Measurements from ENCODE around the gene RYR1.
"Not testable (repeated sequence)": the region's sequence is repeated elsewhere in the genome, so short reads cannot be mapped to it uniquely, and the experiment has no call there.

The RYR1 gene

DNA sequence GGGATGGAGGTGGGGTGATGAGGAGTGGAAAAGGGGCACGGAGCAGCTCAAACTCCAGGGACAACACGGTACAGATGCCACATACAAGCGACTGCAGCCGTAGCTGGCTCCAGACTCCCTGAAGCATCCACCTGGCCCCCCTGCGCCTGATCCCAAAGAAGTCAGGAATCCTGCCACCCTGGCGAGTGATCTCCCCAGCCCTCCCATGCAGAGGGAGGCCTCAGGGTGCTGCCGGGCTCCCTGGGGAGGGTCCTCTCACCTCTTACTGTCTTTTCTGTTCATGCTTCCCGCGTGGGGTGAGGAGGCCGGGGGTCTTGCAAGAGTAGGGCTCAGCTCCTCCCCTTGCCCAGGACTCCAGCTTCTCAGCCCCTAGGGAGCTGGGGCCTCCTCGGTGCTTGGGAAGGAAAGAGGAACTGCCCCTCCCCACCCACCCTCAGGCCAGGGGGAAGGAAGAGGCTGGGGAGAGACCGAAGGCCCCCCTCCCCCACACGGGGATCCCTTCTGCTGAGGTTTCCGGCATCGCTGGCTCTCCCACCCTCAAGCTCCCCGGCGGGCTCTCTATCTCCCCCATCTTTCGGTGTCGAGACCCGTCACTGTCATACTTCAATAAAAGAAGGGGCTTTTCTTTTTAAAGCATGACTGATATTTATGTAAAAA lies 7.6 kb upstream of the RYR1 start, which contains the start of gene RASGRP4:
Gene RASGRP4, minus strand, starts transcription at position 410 of the 657 bp plus-strand sequence. Its CDS starts 128 bp downstream, at position 282.
- no peak for DNase-seq (ENCODE audit: low read depth, low spot score)

DNA sequence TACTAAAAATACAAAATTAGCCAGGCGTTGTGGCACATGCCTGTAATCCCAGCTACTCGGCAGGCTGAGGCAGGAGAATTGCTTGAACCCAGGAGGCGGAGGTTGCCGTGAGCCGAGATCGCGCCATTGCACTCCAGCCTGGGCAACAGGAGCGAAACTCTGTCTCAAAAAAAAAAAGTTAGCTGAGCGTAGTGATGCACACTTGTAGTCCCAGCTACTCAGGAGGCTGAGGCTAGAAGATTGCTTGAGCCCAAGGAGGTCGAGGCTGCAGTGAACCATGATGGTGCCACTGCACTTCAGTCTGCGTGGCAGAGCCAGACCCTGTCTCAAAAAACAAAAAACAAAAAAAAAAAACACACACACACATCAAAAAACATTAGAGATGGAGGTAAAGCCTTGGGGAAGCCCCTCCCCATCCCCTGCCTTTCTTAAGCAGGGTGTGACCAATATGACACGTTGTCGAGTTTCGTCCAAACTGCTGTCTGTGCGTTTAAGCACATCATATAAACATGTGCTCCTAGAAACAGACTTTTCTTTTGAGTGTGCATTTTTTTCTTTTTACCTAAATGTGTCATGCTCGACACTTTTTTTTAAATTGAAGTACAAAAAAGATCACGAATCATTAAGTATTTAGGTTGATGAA lies 6.3 kb upstream of the RYR1 start:
- not testable (repeated sequence) for DNase-seq (ENCODE audit: low read depth, low spot score)

DNA sequence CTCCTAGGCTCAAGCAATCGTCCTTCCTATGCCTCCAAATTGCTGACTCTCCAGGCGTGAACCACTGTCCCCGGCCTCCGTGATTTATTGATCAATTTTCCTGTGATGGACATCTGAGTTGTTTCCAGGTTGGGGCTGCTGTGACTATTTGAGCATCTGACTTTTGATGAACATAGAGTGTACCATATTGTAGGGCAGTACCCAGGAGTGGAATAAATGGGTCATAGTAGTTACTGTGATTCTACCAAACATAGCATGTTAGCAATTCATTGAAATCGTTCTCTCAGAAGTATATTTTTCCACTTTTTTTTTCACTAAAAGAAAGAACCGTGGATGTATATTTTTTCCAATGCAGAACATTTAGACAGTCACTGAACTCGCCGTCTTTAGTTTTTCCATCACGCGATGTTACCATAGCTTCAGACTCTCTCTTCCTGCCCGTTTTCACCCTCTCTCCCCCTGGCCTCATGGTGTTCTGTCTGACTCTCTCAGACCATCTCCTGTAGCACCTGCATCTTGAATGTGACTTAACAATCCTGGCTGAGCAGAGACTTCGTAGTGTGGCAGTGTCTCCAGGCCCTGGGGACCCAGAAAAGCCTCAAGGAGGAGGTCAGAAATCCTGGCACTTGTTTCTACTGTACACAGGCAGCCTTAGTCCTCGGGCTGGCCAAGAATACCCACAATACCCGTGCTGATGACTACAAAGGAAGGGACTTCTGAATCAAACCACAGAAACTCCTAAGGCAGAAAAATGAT lies 4.3 kb upstream of the RYR1 start:
- no peak for DNase-seq (ENCODE audit: low read depth, low spot score)

DNA sequence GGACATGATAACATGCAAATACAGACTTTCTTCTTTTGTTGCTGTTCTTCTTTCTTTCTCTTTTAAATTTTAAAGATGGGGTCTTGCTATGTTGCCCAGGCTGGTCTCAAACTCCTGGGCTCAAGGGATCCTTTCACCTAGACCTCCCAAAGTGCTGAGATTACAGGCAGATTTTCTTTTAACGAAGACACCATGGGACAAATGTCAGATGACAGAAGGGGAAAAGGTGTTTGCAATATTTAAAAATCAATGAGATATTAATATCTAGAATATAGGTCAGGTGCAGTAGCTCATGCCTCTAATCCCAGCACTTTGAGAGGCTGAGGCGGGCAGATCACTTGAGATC lies 3.7 kb upstream of the RYR1 start:
- DNase-seq (ENCODE audit: low read depth, low spot score), result no peak

DNA sequence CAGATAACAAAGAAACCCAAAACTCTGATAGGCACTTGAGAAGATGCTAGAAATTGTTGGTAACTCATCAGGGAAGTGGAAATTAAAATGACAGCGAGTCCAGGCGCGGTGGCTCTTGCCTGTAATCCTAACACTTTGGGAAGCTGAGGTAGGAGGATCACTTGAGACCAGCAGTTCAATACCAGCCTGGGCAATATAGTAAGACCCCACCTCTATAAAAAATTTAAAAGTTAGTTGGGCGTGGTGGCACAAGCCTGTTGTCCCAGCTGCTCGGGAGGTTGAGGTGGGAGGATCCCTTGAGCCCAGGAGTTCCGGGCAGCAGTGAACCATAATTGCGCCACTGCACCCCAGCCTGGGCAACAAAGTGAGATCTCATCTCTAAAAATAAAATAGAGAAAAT lies 2.6 kb upstream of the RYR1 start:
- no peak for DNase-seq (ENCODE audit: low read depth, low spot score)

DNA sequence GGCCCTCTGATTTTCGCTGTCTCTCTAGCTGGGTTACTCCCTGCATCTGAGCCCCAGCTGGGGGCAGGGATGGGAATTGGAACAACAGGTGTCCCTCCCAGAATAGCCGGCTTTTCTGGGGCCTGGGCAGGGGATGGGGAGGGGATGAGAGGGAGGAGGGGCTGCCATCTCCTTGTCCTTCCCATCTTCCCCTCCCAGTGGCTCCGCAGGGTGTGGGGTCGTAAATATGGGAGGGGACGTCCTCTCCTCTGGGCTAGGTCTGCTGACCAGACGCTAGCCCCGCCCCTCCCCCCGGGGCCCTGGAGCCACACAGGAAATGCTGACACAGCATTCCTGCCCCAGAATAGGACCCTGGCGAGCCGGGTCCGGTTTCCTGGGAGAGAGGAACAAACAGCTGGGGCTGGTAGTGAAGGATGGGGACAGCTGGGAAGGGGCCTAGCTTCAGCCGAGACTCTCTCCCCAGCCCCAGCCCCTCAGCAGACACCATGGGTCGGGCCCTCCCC lies 1.1 kb downstream of the RYR1 start:
- peak; percentile 97 for DNase-seq (ENCODE audit: low read depth, low spot score)

DNA sequence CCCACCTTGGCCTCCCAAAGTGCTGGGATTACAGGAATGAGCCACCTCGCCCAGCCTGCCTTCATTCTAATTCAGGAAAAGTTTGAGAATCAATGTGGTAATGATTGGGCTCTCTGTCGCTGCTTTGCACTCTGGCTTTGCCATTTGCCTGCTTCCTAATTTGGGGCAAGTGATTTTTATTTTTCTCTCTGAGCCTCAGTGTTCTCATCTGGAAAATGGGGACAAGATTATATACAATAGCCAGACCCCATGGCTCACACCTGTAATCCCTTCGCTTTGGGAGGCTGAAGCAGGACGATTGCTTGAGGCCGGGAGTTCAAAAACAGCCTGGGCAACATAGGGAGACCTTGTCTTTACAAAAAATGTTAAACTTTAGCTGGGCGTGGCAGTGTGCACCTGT lies 3.8 kb downstream of the RYR1 start:
- no peak for DNase-seq (ENCODE audit: low read depth, low spot score)

DNA sequence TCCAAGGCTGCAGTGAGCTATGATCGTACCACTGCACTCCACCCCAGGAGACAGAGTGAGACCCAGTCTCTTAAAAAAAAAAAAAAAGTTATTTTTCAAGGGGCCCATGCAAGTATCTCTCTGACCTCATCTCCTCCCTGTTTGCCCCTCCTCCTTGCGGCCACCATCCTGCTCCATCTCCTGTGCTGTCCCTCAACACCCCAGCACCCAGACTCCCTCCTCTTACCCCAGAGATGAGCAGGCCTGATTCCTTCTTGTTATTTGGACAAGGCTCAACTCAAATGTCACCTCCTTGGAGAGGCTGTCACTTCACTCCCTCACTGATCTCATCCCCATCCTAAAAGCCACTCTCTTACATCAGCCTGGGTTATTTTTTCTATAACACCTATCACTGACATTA lies 4.4 kb downstream of the RYR1 start:
- DNase-seq (ENCODE audit: low read depth, low spot score), result no peak

DNA sequence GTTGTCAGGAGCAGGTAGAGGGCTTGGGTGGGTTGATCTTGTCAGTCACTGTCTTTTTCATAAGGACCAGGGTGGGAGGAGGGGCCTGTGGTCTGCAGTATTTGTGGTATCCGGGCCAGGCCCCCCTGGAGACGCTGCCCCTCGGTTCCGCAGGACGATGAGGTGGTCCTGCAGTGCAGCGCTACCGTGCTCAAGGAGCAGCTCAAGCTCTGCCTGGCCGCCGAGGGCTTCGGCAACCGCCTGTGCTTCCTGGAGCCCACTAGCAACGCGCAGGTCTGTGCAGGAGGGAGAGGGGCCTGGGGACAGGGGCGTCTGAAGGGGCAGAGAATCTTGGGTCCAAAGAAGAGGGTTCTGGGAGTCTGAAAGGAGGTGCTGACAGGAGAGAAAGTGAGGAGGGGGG lies 7.1 kb downstream of the RYR1 start:
- DNase-seq (ENCODE audit: low read depth, low spot score), result no peak

DNA sequence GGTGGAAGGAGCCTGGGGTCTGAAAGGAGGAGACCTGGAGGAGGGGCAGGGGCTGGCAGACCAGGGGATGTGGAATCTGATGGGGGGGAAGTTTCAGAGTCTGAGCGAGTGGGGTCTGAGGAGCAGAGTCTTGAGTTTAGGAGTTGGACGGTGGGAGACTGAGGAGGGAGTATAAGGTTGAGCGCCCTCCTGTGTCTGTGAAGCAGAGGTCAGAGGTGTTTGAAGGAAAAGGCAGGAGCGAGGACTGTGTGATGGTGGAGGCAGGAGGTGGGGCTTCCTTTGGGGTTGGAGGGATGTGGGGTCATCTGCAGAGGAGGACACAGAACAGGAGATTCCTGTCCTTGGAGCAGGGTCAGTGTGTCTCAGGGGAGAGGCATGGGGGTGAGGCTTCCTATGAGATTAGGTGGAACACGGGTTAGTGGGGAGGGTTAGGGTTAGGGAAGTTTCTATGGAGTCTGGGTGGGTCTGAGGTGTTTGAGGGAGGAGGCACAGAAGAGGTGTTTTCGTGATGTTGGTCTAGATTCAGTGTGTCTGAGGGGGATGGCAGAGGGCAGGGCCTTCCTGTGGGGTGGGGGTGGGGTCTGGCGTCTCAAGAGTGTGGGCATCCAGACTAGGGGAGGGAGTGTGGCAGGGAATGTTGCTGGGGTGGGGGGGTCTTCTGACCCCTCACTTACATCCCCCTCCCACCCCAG lies 8.3 kb downstream of the RYR1 start:
- DNase-seq (ENCODE audit: low read depth, low spot score), result peak; percentile 70

DNA sequence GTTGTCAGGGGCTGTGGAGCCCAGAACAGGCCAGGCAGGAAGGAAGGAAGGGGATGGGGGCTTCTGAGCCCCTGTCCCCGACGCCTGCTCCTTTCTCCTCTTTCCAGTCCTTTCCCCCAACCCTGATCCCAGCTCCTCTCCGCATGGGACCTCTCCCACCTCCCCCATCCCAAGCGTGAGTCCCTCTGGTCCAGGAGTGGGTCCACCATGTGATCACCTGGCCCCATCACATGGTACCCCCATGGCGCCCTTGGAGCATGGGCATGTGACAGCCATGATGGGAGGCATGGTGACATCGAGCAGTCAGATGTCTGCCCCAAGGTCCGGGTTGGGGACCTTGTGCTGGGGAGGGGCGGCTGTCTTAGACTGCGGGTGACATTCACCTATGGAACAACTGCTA lies 9.2 kb downstream of the RYR1 start:
- no peak for DNase-seq (ENCODE audit: low read depth, low spot score)

DNA sequence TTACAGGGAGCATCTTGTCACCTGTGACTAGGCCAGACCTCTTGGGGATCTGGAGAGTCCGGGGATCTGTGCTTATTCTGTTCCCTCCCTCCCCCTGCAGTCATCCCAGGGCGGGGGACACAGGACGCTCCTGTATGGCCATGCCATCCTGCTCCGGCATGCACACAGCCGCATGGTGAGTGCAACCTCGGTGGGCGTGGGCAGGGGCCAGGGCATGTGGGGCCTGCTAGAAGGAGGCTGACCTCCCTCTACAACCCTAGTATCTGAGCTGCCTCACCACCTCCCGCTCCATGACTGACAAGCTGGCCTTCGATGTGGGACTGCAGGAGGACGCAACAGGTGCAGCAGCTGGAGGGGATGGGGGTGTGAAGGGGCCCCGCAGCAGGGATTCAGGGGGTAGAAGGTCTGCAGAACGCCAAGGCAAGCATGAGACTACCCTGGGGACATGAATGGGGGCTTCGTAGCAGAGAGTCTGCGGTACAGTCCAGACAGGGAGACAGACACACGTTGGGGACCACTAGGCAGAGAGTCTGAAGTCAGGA lies 10.0 kb downstream of the RYR1 start:
- DNase-seq (ENCODE audit: low read depth, low spot score), result no peak

DNA sequence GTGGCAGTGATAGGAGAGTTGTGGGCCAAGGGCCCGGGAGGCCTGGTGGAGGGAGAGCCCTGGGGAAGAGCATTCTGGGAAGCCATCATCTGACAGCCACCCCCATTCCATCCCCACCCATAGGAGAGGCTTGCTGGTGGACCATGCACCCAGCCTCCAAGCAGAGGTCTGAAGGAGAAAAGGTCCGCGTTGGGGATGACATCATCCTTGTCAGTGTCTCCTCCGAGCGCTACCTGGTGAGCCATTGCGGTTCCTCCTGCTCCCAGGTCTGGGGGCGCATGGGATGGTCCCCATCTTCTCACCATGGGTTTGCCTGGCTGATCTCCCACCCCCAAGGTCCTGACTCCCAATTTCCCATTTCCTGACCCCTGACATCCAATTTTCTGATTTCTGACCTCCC lies 10.5 kb downstream of the RYR1 start:
- no peak for DNase-seq (ENCODE audit: low read depth, low spot score)

DNA sequence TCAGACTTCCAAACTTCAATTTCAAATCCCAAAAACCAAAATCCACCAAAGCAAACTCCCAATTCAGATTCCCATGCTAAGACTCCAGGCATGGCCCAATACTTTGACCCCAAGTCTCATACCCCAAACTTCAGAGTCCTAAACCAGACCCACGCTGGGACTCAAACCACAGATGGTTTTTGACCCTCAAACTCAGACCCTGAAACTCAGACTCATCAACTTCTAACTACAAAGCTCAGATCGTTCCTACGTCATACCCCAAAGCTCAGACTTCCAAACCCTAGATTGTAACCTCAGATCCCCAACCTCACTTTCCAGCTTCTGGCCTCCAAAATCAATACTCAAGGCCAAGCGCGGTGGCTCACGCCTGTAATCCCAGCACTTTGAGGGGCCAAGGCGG lies 11.9 kb downstream of the RYR1 start:
- DNase-seq (ENCODE audit: low read depth, low spot score), result no peak

DNA sequence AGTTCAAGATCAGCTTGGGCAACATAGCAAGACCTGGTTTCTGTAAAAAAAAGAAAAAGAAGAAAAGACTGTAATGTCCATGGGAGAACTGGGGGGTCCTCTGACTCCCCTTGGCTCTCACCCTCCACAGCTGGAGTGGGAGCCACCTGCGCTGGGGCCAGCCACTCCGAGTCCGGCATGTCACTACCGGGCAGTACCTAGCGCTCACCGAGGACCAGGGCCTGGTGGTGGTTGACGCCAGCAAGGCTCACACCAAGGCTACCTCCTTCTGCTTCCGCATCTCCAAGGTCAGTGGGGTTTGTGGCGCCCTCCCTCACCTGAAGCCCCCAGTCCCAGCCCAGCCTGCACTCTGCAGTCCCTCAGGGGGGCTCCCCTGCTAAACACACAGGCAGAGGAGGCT lies 14.7 kb downstream of the RYR1 start:
- DNase-seq (ENCODE audit: low read depth, low spot score), result no peak

DNA sequence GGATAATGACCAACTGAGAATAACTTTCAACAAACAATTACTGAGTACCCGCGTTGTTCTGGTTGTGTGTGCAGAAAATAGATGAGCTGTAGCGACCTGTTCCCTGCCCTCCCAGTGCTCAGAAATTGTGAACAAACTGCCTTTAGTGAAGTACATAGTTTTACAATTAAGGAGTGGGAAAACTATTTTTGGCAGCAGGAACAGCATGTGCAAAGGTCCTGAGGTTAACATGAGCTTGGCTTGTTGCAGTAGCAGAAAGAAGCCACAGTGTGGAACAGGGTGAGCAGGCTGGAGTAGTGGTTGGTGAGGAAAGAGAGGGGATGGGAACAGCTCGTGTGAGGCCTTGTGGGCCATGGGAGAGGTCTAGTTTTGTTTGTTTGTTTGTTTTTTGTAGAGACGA lies 16.0 kb downstream of the RYR1 start:
- no peak for DNase-seq (ENCODE audit: low read depth, low spot score)

DNA sequence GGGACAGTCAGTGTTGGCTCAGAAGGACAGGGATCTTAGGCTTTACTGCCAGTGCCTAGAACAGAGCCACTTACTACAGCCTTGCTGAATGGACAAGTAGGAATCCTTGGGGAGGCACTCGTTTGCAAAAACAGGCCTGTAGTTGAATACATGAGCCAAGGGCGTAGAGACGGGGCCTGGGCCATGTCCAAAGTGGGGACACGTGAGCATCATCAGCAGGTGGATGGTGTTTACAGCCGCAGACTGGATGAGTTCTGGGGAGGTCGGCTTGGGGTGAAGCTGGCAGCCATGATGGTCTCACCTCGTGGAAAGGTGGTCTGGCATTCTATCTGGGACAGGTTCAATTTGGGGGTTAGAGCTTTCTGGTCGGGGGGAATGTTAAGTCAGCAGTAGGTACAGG lies 17.5 kb downstream of the RYR1 start:
- no peak for DNase-seq (ENCODE audit: low read depth, low spot score)

DNA sequence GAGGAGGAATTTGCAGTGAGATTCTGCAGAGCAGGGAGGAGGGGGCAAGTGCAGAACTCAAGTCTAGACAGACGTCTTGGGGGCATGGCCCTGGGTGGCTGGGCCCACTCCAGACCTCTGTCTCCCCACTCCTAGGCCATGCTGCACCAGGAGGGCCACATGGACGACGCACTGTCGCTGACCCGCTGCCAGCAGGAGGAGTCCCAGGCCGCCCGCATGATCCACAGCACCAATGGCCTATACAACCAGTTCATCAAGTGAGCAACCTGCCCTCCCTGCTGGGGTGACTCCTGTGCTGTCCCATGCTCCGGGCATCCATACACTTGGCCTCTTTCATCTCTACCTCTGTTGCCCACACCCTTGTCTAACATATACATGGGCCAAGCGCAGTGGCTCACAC lies 18.1 kb downstream of the RYR1 start:
- no peak for DNase-seq (ENCODE audit: low read depth, low spot score)

DNA sequence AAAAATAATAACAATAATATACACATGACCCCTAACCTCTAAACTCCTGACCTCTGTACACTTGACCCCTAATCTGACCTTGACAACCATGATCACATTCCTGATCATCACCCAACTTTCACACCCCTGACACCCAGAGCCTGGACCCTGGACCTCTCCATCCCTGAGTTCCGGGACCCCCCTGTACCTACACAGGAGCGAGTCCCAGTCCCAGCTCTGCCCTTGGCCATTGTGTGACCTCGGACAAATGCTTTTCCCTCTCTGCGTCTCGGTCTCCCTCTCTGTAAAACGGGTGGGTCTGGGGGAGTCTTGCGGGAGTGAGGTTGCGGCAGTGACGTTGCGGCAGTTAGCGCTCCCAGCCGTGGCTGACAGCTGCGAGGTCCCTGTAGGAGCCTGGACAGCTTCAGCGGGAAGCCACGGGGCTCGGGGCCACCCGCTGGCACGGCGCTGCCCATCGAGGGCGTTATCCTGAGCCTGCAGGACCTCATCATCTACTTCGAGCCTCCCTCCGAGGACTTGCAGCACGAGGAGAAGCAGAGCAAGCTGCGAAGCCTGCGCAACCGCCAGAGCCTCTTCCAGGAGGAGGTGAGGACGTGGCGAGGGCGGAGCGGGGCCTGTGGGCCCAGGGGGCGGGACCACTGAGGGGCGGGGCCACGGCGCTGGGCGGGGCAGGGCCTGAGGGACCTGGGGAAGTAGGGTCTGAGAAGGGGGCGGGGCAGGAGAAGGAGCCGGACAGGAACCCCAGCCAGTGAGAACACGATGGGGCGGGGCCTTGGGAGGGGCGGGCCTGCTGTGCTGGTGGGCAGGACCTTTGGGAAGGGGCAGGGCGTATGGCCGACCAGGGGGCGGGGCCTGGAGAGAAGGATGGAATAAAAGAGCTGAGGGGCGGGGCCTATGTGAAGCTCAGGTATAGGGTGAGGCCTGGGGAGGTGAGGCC lies 19.2 kb downstream of the RYR1 start:
- DNase-seq (ENCODE audit: low read depth, low spot score), result peak; percentile 89

DNA sequence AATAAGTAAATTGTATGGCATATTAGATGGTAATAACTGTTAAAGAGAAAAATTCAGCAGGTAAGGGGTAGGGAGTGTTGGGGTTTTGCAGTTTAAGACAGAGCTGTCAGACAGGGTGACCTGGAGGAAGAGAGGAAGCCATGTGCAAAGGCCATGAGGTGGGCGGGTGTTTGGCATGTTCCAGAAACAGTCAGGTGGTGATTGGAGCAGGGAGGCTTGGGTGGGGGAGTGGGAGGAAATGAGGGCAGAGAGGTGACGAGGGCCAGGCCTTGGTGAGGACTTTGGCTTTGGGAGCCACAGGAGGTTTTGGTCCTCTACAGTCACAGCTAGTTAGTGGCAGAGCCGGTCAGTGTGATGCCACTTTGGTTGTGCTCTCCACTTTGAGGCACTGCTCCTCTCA lies 20.1 kb downstream of the RYR1 start:
- DNase-seq (ENCODE audit: low read depth, low spot score), result no peak

DNA sequence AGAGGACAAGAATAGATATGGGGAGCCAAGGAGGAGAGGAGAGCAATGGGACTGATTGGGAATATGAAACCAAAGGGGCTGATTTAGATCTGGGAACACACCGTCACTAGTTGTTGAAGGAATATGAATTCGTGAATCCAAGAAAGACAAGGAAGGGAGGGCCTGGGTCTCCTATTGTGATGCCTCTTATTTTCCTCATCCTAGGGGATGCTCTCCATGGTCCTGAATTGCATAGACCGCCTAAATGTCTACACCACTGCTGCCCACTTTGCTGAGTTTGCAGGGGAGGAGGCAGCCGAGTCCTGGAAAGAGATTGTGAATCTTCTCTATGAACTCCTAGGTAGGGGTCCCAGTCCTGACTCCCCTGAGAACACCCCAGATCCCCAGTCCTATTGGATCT lies 21.5 kb downstream of the RYR1 start:
- DNase-seq (ENCODE audit: low read depth, low spot score), result peak; percentile 33
